Lower leg skin (tissue), 4 donors: ENCODE measurements around the gene TMEM38A. TPM values are rescaled to one million over a fixed set of nuclear protein-coding genes. Genes with fewer than 3 reads are reported as not detected.
A peak's percentile ranks its signal among the peaks of the same experiment; 100 is the strongest.

Experiments
- DNase-seq, 2 donors: peaks; one replicate each; pipeline ENCODE4 v3.0.0-alpha.2; 2019; ENCODE audit warnings: low spot score in 2 of 2
- H3K4me3 ChIP-seq: fragments of 200-600 bp; sonication (generic); 2 replicates; pipeline ENCODE4 v1.5.1; 2017; ENCODE audit warnings: mild to moderate bottlenecking, low read depth; ENCODE audit not compliant: poor library complexity, severe bottlenecking
- CTCF ChIP-seq, 3 donors: fragments of 450-650 bp; IDR thresholded peaks; one replicate each; pipeline ENCODE4 v1.5.1; 2016; ENCODE audit warnings: antibody characterized with exemption in 3 of 3, mild to moderate bottlenecking in 3 of 3, moderate library complexity in 2 of 3
- POLR2A ChIP-seq, 2 donors: fragments of 450-650 bp; IDR thresholded peaks; one replicate each; pipeline ENCODE4 v1.6.1; 2016 to 2017; ENCODE audit warnings: antibody characterized with exemption in 2 of 2, mild to moderate bottlenecking in 1 of 2, moderate library complexity in 1 of 2
- WGBS, 2 donors: methylation state at CpG; one replicate each; pipeline ENCODE4 v1.1.5; 2018; 5-methylcytosine and 5-hydroxymethylcytosine counted together
- intact Hi-C: fragments of 100-400 bp; cut with DNase I; formaldehyde crosslinking; loops from one replicate; pipeline ENCODE4 v1.15.0; 2023; ENCODE audit warnings: low total_unique reads
- total RNA-seq, 4 donors: library from RNA; depleted of rRNA; stranded (reverse); fragments of >200 nt; gene quantifications; one replicate each; pipeline ENCODE4 v1.1.0, GENCODE V29; 2016

Gene TMEM38A, protein sequence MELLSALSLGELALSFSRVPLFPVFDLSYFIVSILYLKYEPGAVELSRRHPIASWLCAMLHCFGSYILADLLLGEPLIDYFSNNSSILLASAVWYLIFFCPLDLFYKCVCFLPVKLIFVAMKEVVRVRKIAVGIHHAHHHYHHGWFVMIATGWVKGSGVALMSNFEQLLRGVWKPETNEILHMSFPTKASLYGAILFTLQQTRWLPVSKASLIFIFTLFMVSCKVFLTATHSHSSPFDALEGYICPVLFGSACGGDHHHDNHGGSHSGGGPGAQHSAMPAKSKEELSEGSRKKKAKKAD
- 1 to 10 TPM; 1.3 to 3.2 (median 2.2) TPM for total RNA-seq

DNA sequence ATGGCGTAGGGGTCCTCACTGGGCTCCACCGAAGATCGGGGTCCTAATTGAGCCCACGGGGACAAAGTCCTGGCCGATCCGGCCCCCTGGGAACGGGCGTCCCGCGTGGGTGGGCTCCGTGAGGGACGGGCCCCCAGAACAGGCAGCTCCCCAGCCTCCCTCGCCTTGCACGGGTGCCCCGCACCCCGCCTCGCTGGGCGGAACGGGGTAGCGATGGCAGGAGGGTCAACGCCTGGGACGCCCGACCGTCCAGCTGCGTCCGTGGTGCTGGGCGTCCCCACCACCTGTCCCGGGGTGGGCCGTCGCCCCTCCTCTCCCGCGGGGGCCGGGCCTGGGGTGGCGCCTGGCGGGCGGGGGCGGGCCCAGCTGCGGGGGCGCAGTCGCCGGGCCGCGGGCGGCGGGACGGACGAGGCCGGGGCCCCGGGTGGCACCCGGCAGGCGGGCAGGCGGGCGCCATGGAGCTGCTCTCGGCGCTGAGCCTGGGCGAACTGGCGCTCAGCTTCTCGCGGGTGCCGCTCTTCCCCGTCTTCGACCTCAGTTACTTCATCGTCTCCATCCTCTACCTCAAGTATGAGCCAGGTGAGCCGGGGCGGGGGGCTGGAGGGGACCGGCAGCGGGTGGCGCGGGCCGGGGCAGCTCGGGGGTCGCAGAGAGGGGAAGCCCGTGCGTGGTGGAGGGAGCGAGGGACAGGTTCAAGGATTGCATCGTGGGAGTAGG, at the start of gene TMEM38A:
TSS of gene TMEM38A (plus strand) at position 377 of the 717 bp plus-strand sequence. CDS start at position 456, 79 bp downstream.
- intact Hi-C loops, result no loop called here
- H3K4me3 ChIP-seq, result peak within 1 kb of the TSS; percentile 69
- peak; percentile 16 to 86 for DNase-seq
- no peak for TF ChIP-seq CTCF (IDR thresholded peaks at IDR 0.05)
- no peak for TF ChIP-seq POLR2A (IDR thresholded peaks at IDR 0.05)
- WGBS, 2 donors, result 1 to 3% methylated on average over 15 to 30 of the region's 76 CpGs

GRCh38 chr19:16612636-16613035, 48.3 kb upstream of the TMEM38A start:
- no peak for TF ChIP-seq CTCF (IDR thresholded peaks at IDR 0.05)
- TF ChIP-seq POLR2A (IDR thresholded peaks at IDR 0.05), result no peak
- no peak overlapping the region for H3K4me3 ChIP-seq
- intact Hi-C loops, result no loop called here
- no peak for DNase-seq
- WGBS, 2 donors, result 41 to 46% methylated on average over 3 of the region's 3 CpGs

DNA sequence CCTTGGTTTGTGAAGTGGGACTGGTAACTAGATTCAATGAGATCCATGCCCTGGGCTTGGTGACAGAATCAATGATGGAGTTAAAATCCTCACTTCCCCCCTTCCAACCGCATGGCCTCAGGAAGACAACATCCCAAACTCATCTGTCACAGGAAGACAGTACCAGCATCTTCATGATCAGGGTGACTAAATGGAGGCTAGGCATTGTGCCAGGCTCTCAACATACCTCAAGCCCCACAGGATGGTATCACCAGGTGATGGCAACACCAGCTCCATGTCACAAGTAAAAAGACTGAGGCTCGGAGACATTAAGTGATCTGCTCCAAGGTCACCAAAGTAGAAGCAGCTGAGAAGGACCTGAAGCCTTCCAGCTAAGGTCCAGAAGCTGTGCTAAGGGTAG, 47.1 kb upstream of the TMEM38A start:
- no peak for DNase-seq
- intact Hi-C loops, result no loop called here
- 90 to 100% methylated on average over 2 of the region's 2 CpGs for WGBS, 2 donors
- H3K4me3 ChIP-seq, result no peak overlapping the region
- TF ChIP-seq POLR2A (IDR thresholded peaks at IDR 0.05) (no peak), CTCF (IDR thresholded peaks at IDR 0.05) (no peak)

DNA sequence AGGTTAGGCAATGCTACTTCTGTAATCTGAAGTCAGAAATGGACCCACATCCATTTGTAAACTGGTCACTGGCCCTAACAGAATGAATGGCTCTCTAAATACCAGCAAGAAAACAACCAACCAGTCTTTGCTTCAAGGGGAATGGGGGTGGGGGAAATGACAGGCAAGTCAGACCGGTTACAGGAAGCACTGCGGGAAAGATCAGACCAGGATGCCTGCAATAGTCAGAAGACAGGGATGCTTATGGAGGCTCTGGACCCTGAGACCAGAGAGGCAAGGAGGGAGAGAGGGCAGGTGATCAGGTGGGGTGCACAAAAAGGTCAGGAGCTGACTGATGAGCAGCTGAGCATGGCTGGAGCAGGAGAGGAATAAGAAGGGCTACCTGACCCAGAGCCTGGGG, 46.0 kb upstream of the TMEM38A start:
- intact Hi-C loops, result no loop called here
- 24 to 26% methylated on average over 2 of the region's 2 CpGs for WGBS, 2 donors
- H3K4me3 ChIP-seq, result no peak overlapping the region
- no peak for DNase-seq
- no peak for TF ChIP-seq POLR2A (IDR thresholded peaks at IDR 0.05)
- TF ChIP-seq CTCF (IDR thresholded peaks at IDR 0.05), result no peak

DNA sequence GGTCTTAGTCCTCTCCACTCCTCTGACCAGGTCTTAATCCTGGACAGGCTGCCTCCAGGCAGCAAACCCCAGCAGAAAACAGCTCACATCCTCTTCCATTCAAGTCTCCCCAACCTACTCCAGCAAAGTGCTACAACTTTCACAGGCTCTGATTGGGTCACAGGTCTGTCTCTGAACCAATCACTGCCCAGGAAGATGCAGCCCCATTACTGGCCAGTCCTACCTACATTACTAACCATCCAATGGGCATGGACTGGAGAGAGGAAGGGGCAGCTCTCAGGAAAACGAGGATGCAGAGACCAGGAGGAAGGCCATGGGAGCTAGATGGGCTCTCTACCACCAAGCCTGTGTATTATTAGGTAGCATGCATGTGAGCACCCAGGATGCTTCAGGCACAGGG, 45.1 kb upstream of the TMEM38A start:
- intact Hi-C loops, result no loop called here
- no peak for TF ChIP-seq CTCF (IDR thresholded peaks at IDR 0.05)
- TF ChIP-seq POLR2A (IDR thresholded peaks at IDR 0.05), result no peak
- H3K4me3 ChIP-seq, result no peak overlapping the region
- no peak for DNase-seq
- WGBS, 2 donors, result 33 to 69% methylated on average over 1 of the region's 1 CpG
